Measurements from ENCODE around the gene PARD3.
"Not testable (repeated sequence)": the region's sequence is repeated elsewhere in the genome, so short reads cannot be mapped to it uniquely, and the experiment has no call there.

The PARD3 gene

DNA sequence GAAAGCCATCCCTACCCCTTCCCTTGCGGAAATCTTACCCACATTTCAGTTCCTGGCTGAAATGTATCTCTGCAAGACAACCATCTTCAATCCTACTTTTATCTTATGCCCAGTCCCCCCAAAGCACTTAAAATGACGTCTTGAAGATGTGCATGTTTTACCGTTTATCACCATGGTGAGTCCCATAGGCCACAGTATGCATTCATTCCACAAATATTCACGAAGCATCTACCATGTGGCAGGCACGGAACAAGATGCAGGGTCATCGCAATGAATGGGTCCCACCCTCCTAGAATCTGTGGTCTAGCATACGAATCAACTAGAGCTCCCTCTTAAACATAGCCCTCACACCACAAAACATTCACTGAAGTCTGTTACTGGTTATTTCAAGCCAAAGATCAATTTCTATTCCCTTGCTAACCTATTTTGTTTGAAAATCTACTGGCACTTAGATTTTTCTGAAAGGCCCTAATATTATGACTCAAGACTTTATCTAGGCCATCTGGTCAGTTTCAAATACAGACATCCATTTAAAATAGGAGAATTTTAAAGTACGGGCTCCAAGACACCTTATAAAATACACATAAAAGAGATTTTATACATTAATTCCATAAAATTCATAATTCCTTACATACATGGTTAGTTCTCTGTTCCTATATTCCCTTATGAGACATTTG lies 99.4 kb downstream of the PARD3 start:
- DNase-seq (ENCODE audit: low spot score): no peak

GRCh38 chr10:34713875-34714274 lies 101.2 kb downstream of the PARD3 start:
- DNase-seq (ENCODE audit: low spot score): no peak

DNA sequence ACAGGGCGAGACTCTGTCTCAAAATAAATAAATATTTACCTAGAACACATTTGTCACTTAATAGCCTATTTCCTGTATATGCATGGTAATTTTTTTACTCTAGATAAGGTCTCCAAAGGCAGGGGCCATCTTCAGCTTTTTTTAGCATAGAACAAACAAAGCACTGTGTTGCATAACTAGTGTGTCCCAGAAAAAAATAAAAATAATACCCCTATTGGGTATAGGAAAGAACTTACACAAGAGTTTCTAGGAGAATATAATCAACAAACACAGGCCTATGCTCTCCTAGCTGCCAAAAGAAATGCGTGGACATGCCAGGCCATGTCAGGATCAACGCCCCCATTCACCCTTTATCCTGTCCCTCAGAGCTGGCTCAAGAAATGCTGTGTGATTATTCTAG lies 103.6 kb downstream of the PARD3 start:
- DNase-seq (ENCODE audit: low spot score): no peak

- DNase-seq (ENCODE audit: low spot score): no peak
These were observed 104.7 kb downstream of the PARD3 start for GRCh38 chr10:34710391-34710751.

DNA sequence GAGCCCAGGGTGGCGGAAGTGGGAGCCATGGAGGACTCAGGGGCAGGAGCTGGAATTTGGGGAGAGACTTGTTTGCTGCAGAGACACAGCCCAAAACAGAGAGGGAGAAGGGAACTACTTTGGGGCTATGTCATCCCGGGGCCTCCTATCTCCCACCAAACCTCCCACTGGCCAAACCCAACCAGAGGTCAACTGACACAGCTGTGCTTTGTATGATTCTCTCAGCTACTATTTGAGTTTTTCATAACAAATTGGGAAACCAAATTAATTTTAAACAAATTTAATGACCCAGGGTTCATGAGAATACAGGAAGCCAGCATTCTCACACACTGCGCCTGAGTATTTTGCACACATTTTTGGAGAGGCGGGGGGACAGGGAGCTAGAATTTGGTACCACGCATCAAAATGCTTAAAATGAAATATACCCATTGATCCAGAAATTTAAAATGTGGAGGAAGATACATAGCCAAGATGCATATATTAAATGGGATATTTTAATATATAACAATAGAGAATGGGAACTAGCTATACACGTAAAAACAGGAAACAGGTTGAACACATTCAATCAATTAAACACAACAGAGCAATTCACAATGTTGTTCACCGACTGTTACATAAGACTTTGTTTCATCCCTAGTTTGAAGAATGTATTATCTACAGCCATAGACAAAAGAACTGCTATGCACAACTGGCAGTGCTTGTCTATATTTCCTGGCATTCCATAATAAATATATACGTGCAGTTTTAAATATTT lies 105.3 kb downstream of the PARD3 start:
- no peak for DNase-seq (ENCODE audit: low spot score)

- no peak for DNase-seq (ENCODE audit: low spot score)
These were observed 107.4 kb downstream of the PARD3 start for GRCh38 chr10:34707656-34708055.

GRCh38 chr10:34706992-34707391 lies 108.1 kb downstream of the PARD3 start:
- not testable (repeated sequence) for DNase-seq (ENCODE audit: low spot score)

GRCh38 chr10:34706147-34706546 lies 108.9 kb downstream of the PARD3 start:
- no peak for DNase-seq (ENCODE audit: low spot score)

DNA sequence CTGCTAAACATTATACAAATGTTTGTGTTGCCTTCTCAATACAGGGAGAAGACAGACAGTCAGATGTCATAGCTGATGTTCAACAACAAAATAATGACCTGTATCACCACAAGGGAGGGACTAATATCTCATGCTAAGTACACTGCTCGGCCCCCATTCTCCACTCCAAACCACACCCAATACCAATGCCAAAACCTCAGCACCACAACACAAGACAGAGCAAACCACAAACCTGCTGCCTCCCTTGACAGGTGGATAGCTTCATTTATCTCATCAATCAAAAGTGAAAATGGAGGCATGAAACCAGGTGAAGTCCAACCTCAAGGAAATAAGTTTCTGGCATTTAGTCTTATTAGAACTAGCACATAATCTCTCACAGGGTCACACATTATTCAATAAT lies 109.5 kb downstream of the PARD3 start:
- DNase-seq (ENCODE audit: low spot score): no peak

- no peak for DNase-seq (ENCODE audit: low spot score)
These were observed 110.4 kb downstream of the PARD3 start for GRCh38 chr10:34704526-34705184.

GRCh38 chr10:34702982-34703381 lies 112.1 kb downstream of the PARD3 start:
- DNase-seq (ENCODE audit: low spot score): no peak

GRCh38 chr10:34702093-34702937 lies 112.8 kb downstream of the PARD3 start:
- DNase-seq (ENCODE audit: low spot score): no peak

- DNase-seq (ENCODE audit: low spot score): no peak
These were observed 113.9 kb downstream of the PARD3 start for GRCh38 chr10:34701194-34701593.

- not testable (repeated sequence) for DNase-seq (ENCODE audit: low spot score)
These were observed 114.3 kb downstream of the PARD3 start for GRCh38 chr10:34700752-34701151.

DNA sequence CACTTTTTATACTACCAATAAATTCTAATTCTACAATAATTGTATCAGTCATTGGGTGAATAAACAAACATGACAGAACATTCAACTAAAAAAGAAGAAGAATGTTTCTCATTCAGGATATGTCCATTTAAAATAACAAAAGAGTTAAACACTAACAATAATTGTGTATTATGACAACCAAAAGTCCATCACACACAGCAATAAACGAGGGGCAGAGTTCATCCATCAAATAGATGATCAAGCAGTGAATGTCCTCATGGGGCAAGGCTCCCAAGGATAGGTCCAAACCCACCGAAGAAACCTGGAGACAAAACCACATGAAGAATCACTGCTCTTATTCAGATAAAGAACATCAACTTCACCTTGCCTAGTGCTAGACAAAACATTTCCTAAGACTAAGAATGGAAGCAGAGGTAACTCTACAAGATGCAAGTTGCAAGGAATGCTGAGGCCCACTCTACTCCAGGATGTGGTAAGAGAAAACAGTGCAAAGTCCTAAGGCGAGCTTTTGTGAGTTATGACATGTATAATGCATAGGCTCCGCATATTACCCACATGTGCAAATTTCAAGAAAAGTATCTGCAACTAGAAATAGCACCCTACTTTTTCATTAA lies 115.1 kb downstream of the PARD3 start:
- DNase-seq (ENCODE audit: low spot score): no peak

- DNase-seq (ENCODE audit: low spot score): no peak
These were observed 116.1 kb downstream of the PARD3 start for GRCh38 chr10:34698979-34699378.

- no peak for DNase-seq (ENCODE audit: low spot score)
These were observed 116.8 kb downstream of the PARD3 start for GRCh38 chr10:34698248-34698831.

DNA sequence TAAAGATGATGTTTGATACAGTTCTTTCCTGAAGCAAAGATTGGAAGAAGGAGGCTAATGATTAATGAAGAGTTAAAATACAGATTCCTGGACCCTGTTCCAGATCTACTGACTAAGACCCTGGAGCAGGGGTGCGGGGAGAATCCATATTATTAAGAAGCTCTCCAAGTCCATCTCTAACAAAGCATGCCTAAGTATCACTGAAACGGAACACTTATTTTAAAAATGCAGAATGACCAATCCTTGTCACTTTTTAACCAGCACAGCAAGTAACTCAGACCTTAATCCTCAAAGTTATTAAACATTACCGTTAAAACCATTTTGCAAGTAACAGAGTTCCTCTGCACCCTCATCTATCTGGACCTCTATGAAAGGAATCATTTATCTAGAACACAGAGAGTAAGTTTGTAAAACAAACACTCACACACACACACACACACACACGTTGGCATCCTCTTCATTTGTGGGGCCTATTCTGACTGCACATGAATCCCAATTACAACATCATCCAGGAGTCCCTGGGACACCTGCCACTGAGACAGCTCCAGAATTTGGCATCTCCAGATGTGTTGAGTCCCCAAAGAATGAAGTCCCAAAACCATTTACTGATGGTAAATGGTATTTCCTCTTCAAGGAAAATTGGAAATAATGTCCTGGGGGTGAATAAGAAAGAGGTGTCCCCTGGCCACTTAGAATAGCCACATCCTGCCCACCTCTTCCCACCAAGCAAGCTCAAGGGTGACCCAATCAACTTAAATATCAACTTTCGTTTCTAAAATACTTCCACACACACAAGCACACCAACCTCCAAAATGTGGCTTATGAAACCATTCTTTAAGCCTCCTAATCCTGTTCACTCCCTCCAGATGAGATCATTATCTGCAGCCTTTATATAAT lies 117.5 kb downstream of the PARD3 start:
- DNase-seq (ENCODE audit: low spot score): no peak

DNA sequence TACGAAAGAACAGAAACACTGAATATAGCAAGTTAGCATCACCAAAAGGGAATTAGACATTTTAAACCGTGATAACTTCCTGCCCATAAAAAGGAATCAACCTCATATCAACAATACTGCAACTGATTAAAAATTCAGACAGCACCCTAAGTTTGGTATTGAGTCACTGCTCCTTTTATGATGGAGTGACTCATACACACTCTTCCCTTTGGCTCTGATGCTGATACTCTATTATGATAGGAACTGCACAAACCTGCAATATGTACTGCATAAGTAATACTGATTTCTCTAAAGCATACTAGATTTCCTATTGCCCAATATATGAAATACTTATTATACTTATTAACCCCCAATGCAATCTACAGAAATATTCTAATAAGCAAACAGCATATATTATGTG lies 118.7 kb downstream of the PARD3 start:
- no peak for DNase-seq (ENCODE audit: low spot score)

- DNase-seq (ENCODE audit: low spot score): no peak
These were observed 124.6 kb downstream of the PARD3 start for GRCh38 chr10:34690383-34691049.
